ENCODE results near the gene EPHA2.

Gene EPHA2

GRCh38 chr1:16117369-16117768 lies 38.5 kb downstream of the EPHA2 start:
- no peak for DNase-seq
- no peaks in the 10 kb centered on the region for H3K27me3 ChIP-seq (replicated peaks)
- peaks cover under 1% of the 10 kb centered on the region for H3K36me3 ChIP-seq (replicated peaks)
- H3K4me3 ChIP-seq (ENCODE audit: low read depth, low read length), result no peak overlapping the region
- H3K27ac ChIP-seq, result no peak overlapping the region
- in situ Hi-C loops (cut with HindIII; ENCODE audit: low pct_ligation_motif_present, low sequenced_read_pairs), result no loop called here
- TF ChIP-seq, protein P1, sequence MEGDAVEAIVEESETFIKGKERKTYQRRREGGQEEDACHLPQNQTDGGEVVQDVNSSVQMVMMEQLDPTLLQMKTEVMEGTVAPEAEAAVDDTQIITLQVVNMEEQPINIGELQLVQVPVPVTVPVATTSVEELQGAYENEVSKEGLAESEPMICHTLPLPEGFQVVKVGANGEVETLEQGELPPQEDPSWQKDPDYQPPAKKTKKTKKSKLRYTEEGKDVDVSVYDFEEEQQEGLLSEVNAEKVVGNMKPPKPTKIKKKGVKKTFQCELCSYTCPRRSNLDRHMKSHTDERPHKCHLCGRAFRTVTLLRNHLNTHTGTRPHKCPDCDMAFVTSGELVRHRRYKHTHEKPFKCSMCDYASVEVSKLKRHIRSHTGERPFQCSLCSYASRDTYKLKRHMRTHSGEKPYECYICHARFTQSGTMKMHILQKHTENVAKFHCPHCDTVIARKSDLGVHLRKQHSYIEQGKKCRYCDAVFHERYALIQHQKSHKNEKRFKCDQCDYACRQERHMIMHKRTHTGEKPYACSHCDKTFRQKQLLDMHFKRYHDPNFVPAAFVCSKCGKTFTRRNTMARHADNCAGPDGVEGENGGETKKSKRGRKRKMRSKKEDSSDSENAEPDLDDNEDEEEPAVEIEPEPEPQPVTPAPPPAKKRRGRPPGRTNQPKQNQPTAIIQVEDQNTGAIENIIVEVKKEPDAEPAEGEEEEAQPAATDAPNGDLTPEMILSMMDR (IDR thresholded peaks at IDR 0.05; ENCODE audit: low read depth, low read length, missing control alignments), result no peak

- no peak overlapping the region for H3K4me3 ChIP-seq (ENCODE audit: low read depth, low read length)
- no peaks in the 10 kb centered on the region for H3K27me3 ChIP-seq (replicated peaks)
- H3K27ac ChIP-seq, result no peak overlapping the region
- TF ChIP-seq, protein P1 (IDR thresholded peaks at IDR 0.05; ENCODE audit: low read depth, low read length, missing control alignments), result no peak
- H3K36me3 ChIP-seq (replicated peaks), result no peaks in the 10 kb centered on the region
- no peak for DNase-seq
- in situ Hi-C loops (cut with HindIII; ENCODE audit: low pct_ligation_motif_present, low sequenced_read_pairs), result no loop called here
These were observed 39.2 kb downstream of the EPHA2 start for GRCh38 chr1:16116625-16117024.

DNA sequence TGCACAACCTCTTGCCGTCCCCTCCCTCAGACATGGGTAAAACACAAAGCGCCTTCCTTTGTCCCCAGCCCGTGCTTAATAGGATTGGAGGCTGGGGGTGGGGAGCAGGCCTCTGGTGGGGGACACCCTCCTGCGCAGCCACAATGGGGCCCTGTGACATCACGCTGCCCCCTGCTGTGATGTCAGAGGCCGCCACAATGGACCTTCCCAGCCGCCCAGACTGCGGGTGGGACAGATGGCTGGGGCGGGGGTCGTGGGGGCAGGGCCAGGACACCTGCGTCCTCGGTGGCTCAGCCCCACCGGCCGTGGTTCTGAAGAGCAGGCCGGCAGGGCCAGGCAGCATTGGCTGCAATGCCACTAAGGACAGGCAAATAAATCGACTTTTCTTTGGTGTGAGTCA lies 39.9 kb downstream of the EPHA2 start:
- Histone ChIP-seq H3K4me3 (ENCODE audit: low read depth, low read length) (no peak overlapping the region), H3K27ac (no peak overlapping the region), H3K36me3 (replicated peaks) (no peaks in the 10 kb centered on the region), H3K27me3 (replicated peaks) (no peaks in the 10 kb centered on the region)
- in situ Hi-C loops (cut with HindIII; ENCODE audit: low pct_ligation_motif_present, low sequenced_read_pairs), result no loop called here
- TF ChIP-seq, protein P1 (IDR thresholded peaks at IDR 0.05; ENCODE audit: low read depth, low read length, missing control alignments), result no peak
- no peak for DNase-seq

GRCh38 chr1:16115468-16115983 lies 40.3 kb downstream of the EPHA2 start:
- H3K4me3 ChIP-seq (ENCODE audit: low read depth, low read length), result no peak overlapping the region
- H3K27me3 ChIP-seq (replicated peaks), result no peaks in the 10 kb centered on the region
- no peaks in the 10 kb centered on the region for H3K36me3 ChIP-seq (replicated peaks)
- DNase-seq, result no peak
- in situ Hi-C loops (cut with HindIII; ENCODE audit: low pct_ligation_motif_present, low sequenced_read_pairs), result no loop called here
- TF ChIP-seq, protein P1 (IDR thresholded peaks at IDR 0.05; ENCODE audit: low read depth, low read length, missing control alignments), result no peak
- no peak overlapping the region for H3K27ac ChIP-seq

DNA sequence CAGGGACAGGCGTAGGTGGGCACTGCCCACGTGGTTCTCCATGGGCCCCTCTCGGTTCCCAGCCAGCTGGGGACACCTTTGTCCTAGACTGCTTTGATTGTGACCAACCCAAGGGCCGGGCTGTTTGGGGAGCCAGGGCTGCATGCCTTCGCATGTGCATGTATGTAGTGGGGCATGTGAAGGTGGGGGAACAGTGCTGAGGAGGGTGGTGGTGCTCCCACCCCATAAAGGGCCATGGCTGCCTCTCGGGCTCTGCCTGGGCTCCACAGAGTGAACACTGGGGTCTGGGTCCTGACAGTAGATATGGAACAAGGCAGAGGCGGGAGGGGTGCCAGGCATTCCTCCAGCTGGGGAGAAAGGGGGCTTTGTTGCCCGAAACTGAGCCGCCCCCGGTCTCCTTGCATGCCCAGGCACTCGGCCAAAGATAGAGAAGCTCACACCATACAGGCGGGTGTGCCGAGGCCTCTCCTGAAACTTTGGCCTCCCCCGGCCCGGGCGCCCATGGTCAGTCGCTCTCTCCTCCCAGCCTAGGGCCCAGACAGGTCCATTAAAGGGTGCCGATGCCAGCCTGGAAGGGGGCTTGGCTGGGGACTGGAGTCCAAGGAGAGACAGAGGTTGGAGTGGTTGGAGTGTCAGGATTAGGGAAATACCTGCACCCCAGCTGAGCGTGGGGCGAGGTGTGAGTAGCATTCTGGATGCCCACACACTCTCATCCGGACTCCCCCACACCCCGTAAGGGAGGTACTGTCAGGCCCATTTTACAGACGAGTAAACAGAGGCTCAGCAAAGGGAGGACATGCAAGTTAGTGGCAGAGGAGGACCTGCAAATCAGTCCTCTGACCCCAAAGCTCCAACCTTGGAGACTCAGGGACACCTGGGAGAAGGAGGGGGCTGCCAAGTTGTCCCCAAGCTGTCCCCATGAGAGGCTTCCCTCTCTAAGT lies 41.1 kb downstream of the EPHA2 start:
- Histone ChIP-seq H3K27me3 (replicated peaks) (no peaks in the 10 kb centered on the region), H3K4me3 (ENCODE audit: low read depth, low read length) (no peak overlapping the region), H3K36me3 (replicated peaks) (no peaks in the 10 kb centered on the region), H3K27ac (no peak overlapping the region)
- in situ Hi-C loops (cut with HindIII; ENCODE audit: low pct_ligation_motif_present, low sequenced_read_pairs), result no loop called here
- no peak for DNase-seq
- TF ChIP-seq, protein P1 (IDR thresholded peaks at IDR 0.05; ENCODE audit: low read depth, low read length, missing control alignments), result no peak

Measured in brain microvascular endothelial cell (primary cell).